Coronary artery (tissue), 2 donors: ENCODE data around the gene CAPN13.

ENCODE experiments used
- DNase-seq: peaks from one replicate; pipeline ENCODE4 v3.0.0-alpha.2; 2017; ENCODE audit warnings: low spot score
- H3K27ac ChIP-seq, 2 donors: fragments of 200-600 bp; sonication (generic); one replicate each; pipeline ENCODE4 v1.5.1; 2016 to 2019
- H3K4me3 ChIP-seq: fragments of 200-600 bp; sonication (generic); 2 replicates; pipeline ENCODE4 v1.5.1; 2016; ENCODE audit warnings: mild to moderate bottlenecking, moderate library complexity
- CTCF ChIP-seq: fragments of 200-600 bp; sonication (generic); IDR thresholded peaks from one replicate; pipeline ENCODE4 v1.5.1; 2019; ENCODE audit warnings: antibody characterized with exemption

Gene CAPN13

GRCh38 chr2:30789670-30790210, 17.5 kb downstream of the CAPN13 start:
- TF ChIP-seq CTCF = no peak
- DNase-seq = no peak
- no peak overlapping the region for H3K4me3 ChIP-seq
- H3K27ac ChIP-seq = no peak overlapping the region

GRCh38 chr2:30786923-30787685, 20.1 kb downstream of the CAPN13 start:
- no peak overlapping the region for H3K27ac ChIP-seq
- TF ChIP-seq CTCF = no peak
- H3K4me3 ChIP-seq = no peak overlapping the region
- DNase-seq = no peak

DNA sequence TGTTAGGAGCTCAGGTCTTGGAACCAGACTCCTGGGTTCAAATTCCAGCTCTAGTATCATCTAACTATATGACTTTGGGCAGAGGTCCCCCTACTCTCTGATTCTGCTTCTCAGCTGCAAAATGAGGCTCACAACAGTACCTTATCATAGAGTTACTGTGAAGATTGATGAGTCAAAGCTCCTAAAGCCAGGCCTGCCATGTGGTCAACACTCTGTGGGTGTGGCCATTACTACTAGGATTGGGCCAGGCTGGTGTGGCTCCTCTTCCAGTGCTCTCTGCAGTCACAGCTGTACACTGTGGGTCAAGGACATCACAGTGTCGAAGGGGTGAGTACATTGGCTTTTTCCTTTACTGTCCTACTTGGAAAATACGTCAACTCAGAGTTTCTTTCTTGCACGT, 22.6 kb downstream of the CAPN13 start:
- Histone ChIP-seq H3K4me3 (no peak overlapping the region), H3K27ac (no peak overlapping the region)
- TF ChIP-seq CTCF = no peak
- no peak for DNase-seq

DNA sequence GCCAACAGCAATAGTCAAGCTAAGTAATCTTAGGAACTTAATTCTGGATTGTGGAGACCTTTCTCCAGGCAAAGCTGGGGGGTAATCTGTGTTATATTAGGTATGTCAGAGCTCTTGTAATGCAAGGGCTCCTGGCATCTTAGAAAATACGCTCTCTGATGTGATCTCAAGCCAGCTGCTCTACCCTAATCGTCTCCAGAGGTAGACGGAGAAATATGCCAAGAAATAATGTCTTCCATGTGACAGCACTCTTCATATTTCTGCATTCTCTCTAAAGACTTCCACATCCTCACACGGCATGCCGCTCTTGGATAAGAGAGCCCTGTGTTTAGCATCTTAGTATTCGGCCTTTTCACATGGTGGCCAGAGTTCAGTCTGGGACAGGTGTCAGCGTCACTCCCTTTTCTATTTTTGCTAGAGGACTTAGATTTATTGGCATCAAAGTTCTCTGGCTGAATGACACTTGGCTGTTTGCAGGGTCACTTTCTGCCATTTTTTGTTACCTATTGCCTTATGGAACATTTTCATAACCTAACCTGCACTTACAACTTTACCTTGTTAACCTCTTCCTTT, 25.2 kb downstream of the CAPN13 start:
- DNase-seq = no peak
- H3K4me3 ChIP-seq = no peak overlapping the region
- H3K27ac ChIP-seq = no peak overlapping the region
- no peak for TF ChIP-seq CTCF

DNA sequence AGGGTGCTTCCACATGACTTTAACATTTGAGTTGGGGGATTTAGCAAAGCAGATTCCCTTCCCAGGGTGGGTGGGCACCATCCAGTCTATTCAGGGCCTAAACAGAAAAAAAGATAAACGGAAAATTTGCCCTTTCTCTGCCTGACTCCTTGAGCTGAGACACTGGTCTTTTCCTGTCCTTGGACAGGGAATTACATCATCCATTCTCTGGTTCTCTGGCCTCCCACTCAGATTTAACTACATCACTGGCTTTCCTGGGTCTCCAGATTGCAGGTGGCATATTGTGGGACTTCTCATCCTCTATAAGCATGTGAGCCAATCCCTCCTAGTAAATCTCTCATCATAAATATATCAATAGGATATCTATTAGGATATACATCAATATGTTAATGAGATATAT, 25.8 kb downstream of the CAPN13 start:
- no peak for TF ChIP-seq CTCF
- Histone ChIP-seq H3K4me3 (no peak overlapping the region), H3K27ac (no peak overlapping the region)
- no peak for DNase-seq

DNA sequence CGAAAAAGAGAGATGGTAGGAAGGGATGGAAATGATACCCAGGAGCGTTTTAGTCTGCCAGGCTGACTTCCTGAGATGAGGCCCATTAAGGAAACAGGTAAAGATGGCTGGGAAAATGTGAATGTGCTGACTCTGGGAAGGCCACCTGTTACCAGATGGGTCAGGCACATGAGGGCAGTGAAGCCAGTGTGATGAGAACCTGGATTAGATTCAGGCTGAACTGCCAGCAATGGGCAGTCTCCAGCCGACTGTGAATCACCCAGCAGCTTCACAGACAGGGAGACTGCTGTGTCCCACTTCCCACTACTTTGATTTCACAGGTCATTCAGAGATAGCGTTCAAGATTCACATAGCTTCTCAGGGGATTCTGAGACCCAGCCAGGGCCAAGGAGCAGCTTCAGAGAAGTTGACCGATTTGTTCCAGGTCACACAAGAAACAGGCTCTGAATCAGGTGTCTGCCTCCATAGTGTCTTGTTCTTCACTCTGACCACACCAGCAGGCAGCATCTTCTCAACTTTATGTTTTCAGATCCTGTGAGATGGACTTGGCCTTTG, 26.4 kb downstream of the CAPN13 start:
- Histone ChIP-seq H3K27ac (no peak overlapping the region), H3K4me3 (no peak overlapping the region)
- no peak for TF ChIP-seq CTCF
- DNase-seq = no peak
